Measurements from ENCODE around the gene TENT4A.

Gene TENT4A

DNA sequence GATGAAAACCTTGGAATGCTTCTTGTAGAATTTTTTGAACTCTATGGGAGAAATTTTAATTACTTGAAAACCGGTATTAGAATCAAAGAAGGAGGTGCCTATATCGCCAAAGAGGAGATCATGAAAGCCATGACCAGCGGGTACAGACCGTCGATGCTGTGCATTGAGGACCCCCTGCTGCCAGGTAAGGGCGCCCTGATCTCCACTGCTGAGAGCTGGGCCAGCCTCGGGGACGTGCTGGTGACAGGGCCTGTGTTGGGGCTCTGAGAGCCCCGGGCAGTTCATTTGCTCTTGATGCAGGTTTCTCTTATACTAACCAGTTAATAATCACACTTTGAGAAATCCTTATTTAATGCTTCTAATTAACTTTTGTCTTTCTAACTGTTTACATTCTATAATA is 33.0 kb downstream of the TENT4A start:
- H3K4me3 ChIP-seq (ENCODE audit: control insufficient read depth, low read depth, low read length): no peak overlapping the region
- no peak for DNase-seq (ENCODE audit: low read depth)
- TF ChIP-seq, protein P1, sequence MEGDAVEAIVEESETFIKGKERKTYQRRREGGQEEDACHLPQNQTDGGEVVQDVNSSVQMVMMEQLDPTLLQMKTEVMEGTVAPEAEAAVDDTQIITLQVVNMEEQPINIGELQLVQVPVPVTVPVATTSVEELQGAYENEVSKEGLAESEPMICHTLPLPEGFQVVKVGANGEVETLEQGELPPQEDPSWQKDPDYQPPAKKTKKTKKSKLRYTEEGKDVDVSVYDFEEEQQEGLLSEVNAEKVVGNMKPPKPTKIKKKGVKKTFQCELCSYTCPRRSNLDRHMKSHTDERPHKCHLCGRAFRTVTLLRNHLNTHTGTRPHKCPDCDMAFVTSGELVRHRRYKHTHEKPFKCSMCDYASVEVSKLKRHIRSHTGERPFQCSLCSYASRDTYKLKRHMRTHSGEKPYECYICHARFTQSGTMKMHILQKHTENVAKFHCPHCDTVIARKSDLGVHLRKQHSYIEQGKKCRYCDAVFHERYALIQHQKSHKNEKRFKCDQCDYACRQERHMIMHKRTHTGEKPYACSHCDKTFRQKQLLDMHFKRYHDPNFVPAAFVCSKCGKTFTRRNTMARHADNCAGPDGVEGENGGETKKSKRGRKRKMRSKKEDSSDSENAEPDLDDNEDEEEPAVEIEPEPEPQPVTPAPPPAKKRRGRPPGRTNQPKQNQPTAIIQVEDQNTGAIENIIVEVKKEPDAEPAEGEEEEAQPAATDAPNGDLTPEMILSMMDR (IDR thresholded peaks at IDR 0.05; ENCODE audit: control insufficient read depth, insufficient read depth, low read depth, low read length, missing control alignments): no peak

DNA sequence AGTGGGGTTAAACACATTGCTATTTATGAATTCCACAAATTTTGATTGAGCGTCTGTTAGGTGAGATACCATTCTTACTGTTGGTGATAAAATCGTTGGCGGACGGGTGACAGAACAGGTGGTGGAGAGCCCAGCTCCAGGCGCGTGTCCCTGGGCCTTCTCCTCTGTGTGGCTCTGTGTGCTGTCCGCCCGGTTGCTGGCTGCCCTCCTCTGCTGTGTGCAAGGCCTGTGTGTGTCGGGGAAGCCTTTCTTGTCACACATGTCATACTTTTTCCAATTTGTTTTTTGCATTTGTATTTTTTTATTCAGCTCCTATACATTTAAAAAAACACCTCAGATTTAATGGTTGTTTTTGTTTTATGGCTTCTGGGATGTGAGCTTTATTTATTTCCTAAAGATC is 33.9 kb downstream of the TENT4A start:
- H3K4me3 ChIP-seq (ENCODE audit: control insufficient read depth, low read depth, low read length): no peak overlapping the region
- DNase-seq (ENCODE audit: low read depth): no peak
- TF ChIP-seq, protein P1 (IDR thresholded peaks at IDR 0.05; ENCODE audit: control insufficient read depth, insufficient read depth, low read depth, low read length, missing control alignments): no peak

DNA sequence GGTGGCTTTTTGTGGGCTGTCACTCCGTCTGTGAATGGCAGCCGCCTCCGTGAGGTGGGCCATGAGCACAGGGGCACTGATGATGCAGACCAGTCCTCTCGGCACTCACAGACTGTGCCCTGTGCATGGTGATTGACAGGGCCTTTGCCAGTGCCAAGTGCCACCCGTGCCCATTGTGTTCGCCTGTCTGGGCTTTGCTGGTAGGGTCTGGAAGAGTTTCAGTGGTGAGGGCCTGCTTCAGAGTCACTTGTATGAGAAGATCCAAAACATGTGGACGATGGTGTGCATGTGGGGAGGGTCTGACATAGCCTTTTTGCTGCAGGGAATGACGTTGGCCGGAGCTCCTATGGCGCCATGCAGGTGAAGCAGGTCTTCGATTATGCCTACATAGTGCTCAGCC is 34.9 kb downstream of the TENT4A start:
- TF ChIP-seq, protein P1 (IDR thresholded peaks at IDR 0.05; ENCODE audit: control insufficient read depth, insufficient read depth, low read depth, low read length, missing control alignments): no peak
- no peak overlapping the region for H3K4me3 ChIP-seq (ENCODE audit: control insufficient read depth, low read depth, low read length)
- no peak for DNase-seq (ENCODE audit: low read depth)

DNA sequence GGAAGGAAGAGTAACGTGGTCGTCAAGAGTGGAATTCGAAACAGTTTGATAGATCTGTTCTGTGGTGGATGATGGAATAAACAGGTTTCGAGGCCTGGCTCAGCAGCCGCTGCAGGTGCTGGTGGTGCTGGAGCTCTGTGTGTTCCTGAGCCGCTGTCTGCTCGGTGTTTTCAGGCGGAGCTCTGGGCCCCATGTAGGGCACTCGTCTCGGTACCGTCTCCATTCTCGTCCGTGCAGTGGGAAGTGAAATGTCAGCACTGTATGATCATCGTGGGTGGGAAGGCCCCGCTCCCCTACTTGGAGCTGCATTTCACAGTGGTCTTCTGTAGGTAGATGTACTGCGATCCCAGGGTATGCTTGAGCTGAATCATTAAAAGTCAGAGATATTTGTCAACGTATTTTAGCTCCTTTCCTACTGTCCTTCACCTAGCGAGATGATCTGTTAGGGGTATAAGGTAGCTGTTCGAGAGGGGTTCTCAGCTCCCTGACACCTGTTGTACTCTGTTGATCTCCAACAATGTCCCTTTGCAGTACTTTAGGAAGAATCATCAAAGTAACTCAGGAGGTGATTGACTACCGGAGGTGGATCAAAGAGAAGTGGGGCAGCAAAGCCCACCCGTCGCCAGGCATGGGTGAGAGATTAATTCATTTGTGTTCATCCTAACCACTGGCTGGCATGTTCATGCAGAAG is 35.9 kb downstream of the TENT4A start:
- H3K4me3 ChIP-seq (ENCODE audit: control insufficient read depth, low read depth, low read length): no peak overlapping the region
- TF ChIP-seq, protein P1 (IDR thresholded peaks at IDR 0.05; ENCODE audit: control insufficient read depth, insufficient read depth, low read depth, low read length, missing control alignments): no peak
- DNase-seq (ENCODE audit: low read depth): no peak

DNA sequence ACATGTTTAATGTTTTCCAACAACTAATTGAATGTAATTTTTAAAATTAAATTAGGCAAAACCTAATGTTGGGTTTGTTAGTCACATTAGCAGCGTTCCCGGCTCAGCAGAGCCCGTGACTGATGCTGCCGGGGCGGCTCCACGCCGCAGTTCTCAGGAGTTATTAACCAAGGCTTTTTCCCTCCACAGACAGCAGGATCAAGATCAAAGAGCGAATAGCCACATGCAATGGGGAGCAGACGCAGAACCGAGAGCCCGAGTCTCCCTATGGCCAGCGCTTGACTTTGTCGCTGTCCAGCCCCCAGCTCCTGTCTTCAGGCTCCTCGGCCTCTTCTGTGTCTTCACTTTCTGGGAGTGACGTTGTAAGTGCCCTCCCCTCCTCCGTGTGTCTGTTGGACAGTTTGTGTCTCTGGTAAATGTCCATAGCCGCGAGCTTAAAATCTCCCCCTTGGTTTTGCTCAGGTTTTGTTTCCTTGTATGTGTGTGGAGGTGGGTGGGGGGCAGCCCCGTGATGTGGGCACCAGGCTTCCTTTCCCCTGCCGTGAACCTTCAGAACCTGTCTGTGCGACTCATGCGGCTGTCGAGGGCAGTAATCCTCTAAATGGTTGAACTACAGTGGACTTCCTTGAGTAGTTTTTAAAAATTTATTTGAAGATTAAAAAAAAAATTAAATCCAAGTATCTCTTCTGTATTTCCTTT is 37.1 kb downstream of the TENT4A start:
- no peak for DNase-seq (ENCODE audit: low read depth)
- TF ChIP-seq, protein P1 (IDR thresholded peaks at IDR 0.05; ENCODE audit: control insufficient read depth, insufficient read depth, low read depth, low read length, missing control alignments): no peak
- no peak overlapping the region for H3K4me3 ChIP-seq (ENCODE audit: control insufficient read depth, low read depth, low read length)

DNA sequence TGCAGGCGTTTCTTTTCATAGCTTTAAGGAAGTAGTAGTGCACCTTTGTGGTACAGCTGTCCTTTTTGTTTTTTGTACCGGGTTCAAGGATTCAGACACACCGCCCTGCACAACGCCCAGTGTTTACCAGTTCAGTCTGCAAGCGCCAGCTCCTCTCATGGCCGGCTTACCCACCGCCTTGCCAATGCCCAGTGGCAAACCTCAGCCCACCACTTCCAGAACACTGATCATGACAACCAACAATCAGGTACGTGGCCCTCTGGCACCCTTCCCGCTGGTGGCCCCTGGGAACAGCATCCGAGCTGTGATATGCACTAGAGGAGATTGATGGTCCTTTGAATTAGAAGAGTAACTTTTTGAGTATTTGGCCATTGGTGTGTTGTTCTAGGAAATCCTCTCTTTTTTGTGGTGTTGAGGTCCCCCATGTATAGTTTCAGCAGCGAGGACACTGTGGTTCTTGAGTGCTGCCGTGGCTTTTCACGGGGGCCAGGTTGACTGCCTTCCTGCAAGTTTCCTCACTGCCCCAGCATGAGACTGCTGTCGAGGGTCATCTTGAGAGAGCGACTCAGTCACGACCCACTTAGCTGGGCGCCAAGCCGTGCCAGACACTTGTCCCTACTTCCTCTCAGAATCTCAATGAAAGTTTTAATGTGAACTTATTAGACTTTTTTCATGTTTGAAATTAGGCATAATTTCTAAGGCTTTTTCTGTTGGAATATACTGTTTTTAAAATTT is 37.9 kb downstream of the TENT4A start:
- TF ChIP-seq, protein P1 (IDR thresholded peaks at IDR 0.05; ENCODE audit: control insufficient read depth, insufficient read depth, low read depth, low read length, missing control alignments): no peak
- H3K4me3 ChIP-seq (ENCODE audit: control insufficient read depth, low read depth, low read length): no peak overlapping the region
- no peak for DNase-seq (ENCODE audit: low read depth)
